BLaER1 (cell line): ENCODE measurements around the gene ADRM1.

ENCODE experiments used
- H3K27ac ChIP-seq: shearing (Covaris generic); formaldehyde crosslinking; 2 replicates; pipeline ENCODE4 v1.8.1; 2022
- H3K27me3 ChIP-seq: shearing (Covaris generic); formaldehyde crosslinking; 2 replicates; pipeline ENCODE4 v1.8.1; 2022
- H3K36me3 ChIP-seq: shearing (Covaris generic); formaldehyde crosslinking; 2 replicates; pipeline ENCODE4 v1.8.1; 2022
- H3K4me1 ChIP-seq: shearing (Covaris generic); formaldehyde crosslinking; 2 replicates; pipeline ENCODE4 v1.8.1; 2022
- H3K4me2 ChIP-seq: shearing (Covaris generic); formaldehyde crosslinking; 2 replicates; pipeline ENCODE4 v1.8.1; 2022
- H3K4me3 ChIP-seq: shearing (Covaris generic); formaldehyde crosslinking; 2 replicates; pipeline ENCODE4 v1.8.1; 2022
- H3K9ac ChIP-seq: shearing (Covaris generic); formaldehyde crosslinking; 2 replicates; pipeline ENCODE4 v1.8.1; 2022
- H3K9me3 ChIP-seq: shearing (Covaris generic); formaldehyde crosslinking; 2 replicates; pipeline ENCODE4 v1.8.1; 2022
- H4K20me1 ChIP-seq: shearing (Covaris generic); formaldehyde crosslinking; 2 replicates; pipeline ENCODE4 v1.8.1; 2022
- Cebpa-rat ChIP-seq: shearing (Covaris generic); IDR thresholded peaks from 2 replicates; pipeline ENCODE4 v1.8.1; 2022

Gene ADRM1

GRCh38 chr20:62303340-62304226 lies 786 bp downstream of the ADRM1 start:
- H3K36me3 ChIP-seq: peaks cover 48% of the 10 kb centered on the region
- peaks cover 56% of the 10 kb centered on the region for H4K20me1 ChIP-seq
- peak overlapping the region; percentile 90 for H3K27ac ChIP-seq
- peaks cover 32% of the 10 kb centered on the region for H3K4me1 ChIP-seq
- H3K27me3 ChIP-seq: no peaks in the 10 kb centered on the region
- no peaks in the 10 kb centered on the region for H3K9me3 ChIP-seq
- peak overlapping the region; percentile 92 for H3K9ac ChIP-seq
- no peak for TF ChIP-seq Cebpa-rat
- peak overlapping the region; percentile 82 for H3K4me3 ChIP-seq
- H3K4me2 ChIP-seq: peak overlapping the region; percentile 98

- Histone ChIP-seq H3K36me3 (peaks cover 55% of the 10 kb centered on the region), H3K9me3 (no peaks in the 10 kb centered on the region), H3K9ac (peak overlapping the region; percentile 92), H3K4me3 (peak overlapping the region; percentile 82), H3K4me2 (peak overlapping the region; percentile 98), H3K4me1 (peaks cover 32% of the 10 kb centered on the region), H3K27me3 (no peaks in the 10 kb centered on the region), H4K20me1 (peaks cover 57% of the 10 kb centered on the region), H3K27ac (peak overlapping the region; percentile 90; the same call in 1 of the 2 replicates)
- no peak for TF ChIP-seq Cebpa-rat
Observed at GRCh38 chr20:62304331-62305148, 1.7 kb downstream of the ADRM1 start.

- Histone ChIP-seq H3K4me3 (no peak overlapping the region), H3K4me1 (peaks cover 32% of the 10 kb centered on the region), H4K20me1 (peaks cover 57% of the 10 kb centered on the region), H3K36me3 (peaks cover 62% of the 10 kb centered on the region), H3K9ac (peak overlapping the region; percentile 92), H3K27ac (no peak overlapping the region), H3K9me3 (no peaks in the 10 kb centered on the region), H3K27me3 (no peaks in the 10 kb centered on the region), H3K4me2 (peak overlapping the region; percentile 98)
- TF ChIP-seq Cebpa-rat: no peak
Observed at GRCh38 chr20:62305149-62305764, 2.5 kb downstream of the ADRM1 start.

GRCh38 chr20:62305765-62306413 lies 3.1 kb downstream of the ADRM1 start:
- H3K36me3 ChIP-seq: peaks cover 68% of the 10 kb centered on the region
- no peaks in the 10 kb centered on the region for H3K9me3 ChIP-seq
- peak overlapping the region; percentile 98; the same call in 1 of the 2 replicates for H3K4me2 ChIP-seq
- H3K9ac ChIP-seq: peak overlapping the region; percentile 92
- H3K27me3 ChIP-seq: no peaks in the 10 kb centered on the region
- TF ChIP-seq Cebpa-rat: no peak
- no peak overlapping the region for H3K4me3 ChIP-seq
- peaks cover 32% of the 10 kb centered on the region for H3K4me1 ChIP-seq
- no peak overlapping the region for H3K27ac ChIP-seq
- H4K20me1 ChIP-seq: peaks cover 57% of the 10 kb centered on the region

GRCh38 chr20:62306414-62307187 lies 3.8 kb downstream of the ADRM1 start:
- no peak overlapping the region for H3K4me3 ChIP-seq

GRCh38 chr20:62307226-62308101 lies 4.7 kb downstream of the ADRM1 start:
- Histone ChIP-seq H3K36me3 (peaks cover 82% of the 10 kb centered on the region), H3K9me3 (no peaks in the 10 kb centered on the region), H3K9ac (no peak overlapping the region), H4K20me1 (peaks cover 57% of the 10 kb centered on the region), H3K27ac (no peak overlapping the region), H3K4me1 (peaks cover 26% of the 10 kb centered on the region), H3K4me2 (no peak overlapping the region), H3K27me3 (no peaks in the 10 kb centered on the region), H3K4me3 (no peak overlapping the region)
- no peak for TF ChIP-seq Cebpa-rat

More at GRCh38 chr20:62306414-62307187, 3.8 kb downstream of the ADRM1 start:
- Histone ChIP-seq H3K27me3 (no peaks in the 10 kb centered on the region), H3K9me3 (no peaks in the 10 kb centered on the region), H3K27ac (no peak overlapping the region), H4K20me1 (peaks cover 57% of the 10 kb centered on the region), H3K36me3 (peaks cover 75% of the 10 kb centered on the region), H3K4me2 (no peak overlapping the region), H3K4me1 (peaks cover 27% of the 10 kb centered on the region), H3K9ac (no peak overlapping the region)
- no peak for TF ChIP-seq Cebpa-rat

GRCh38 chr20:62308102-62308822 lies 5.5 kb downstream of the ADRM1 start:
- Histone ChIP-seq H3K36me3 (peaks cover 89% of the 10 kb centered on the region), H3K27ac (no peak overlapping the region), H4K20me1 (peaks cover 54% of the 10 kb centered on the region), H3K4me1 (peaks cover 26% of the 10 kb centered on the region), H3K9me3 (no peaks in the 10 kb centered on the region), H3K4me3 (no peak overlapping the region), H3K27me3 (no peaks in the 10 kb centered on the region), H3K9ac (no peak overlapping the region), H3K4me2 (no peak overlapping the region)
- no peak for TF ChIP-seq Cebpa-rat
